Keratinocyte (primary cell): ENCODE results near the gene CD69. TPM values are rescaled to one million over a fixed set of nuclear protein-coding genes. Genes with fewer than 3 reads are reported as not detected.

Experiments used
- DNase-seq: peaks from one replicate; pipeline ENCODE4 v3.0.0-alpha.2; 2011; ENCODE audit warnings: low read depth, missing footprints, low spot score
- FAIRE-seq: peaks from 2 replicates; lab custom pipeline; 2011; peaks lifted over from hg19 to GRCh38; lab: Jason Lieb, UNC
- H2AFZ ChIP-seq: 2 replicates; pipeline ENCODE4 v1.6.0; 2012; ENCODE audit warnings: low read length, control low read depth, inconsistent platforms; ENCODE audit not compliant: control insufficient read depth
- H3K27ac ChIP-seq: 2 replicates; pipeline ENCODE4 v1.5.1; 2011; ENCODE audit warnings: low read length; ENCODE audit not compliant: control insufficient read depth, insufficient read depth
- H3K27me3 ChIP-seq: 3 replicates; pipeline ENCODE4 v1.6.0; 2011; ENCODE audit warnings: low read length; ENCODE audit not compliant: control insufficient read depth, insufficient read depth; ENCODE audit errors: extremely low read depth
- H3K36me3 ChIP-seq, 2 experiments: 2 replicates in 1 of 2; 3 replicates in 1 of 2; pipeline ENCODE4 v1.5.1; 2011; ENCODE audit warnings: low read length in 2 of 2, mild to moderate bottlenecking in 1 of 2; ENCODE audit not compliant: control insufficient read depth in 2 of 2, insufficient read depth in 2 of 2; ENCODE audit errors: extremely low read depth in 1 of 2
- H3K4me1 ChIP-seq: 3 replicates; pipeline ENCODE4 v1.5.1; 2011; ENCODE audit warnings: low read length; ENCODE audit not compliant: control insufficient read depth, insufficient read depth; ENCODE audit errors: extremely low read depth
- H3K4me2 ChIP-seq: 3 replicates; pipeline ENCODE4 v1.6.0; 2011; ENCODE audit warnings: low read depth, low read length; ENCODE audit not compliant: control insufficient read depth, insufficient read depth; ENCODE audit errors: extremely low read depth
- H3K4me3 ChIP-seq, 3 experiments: fragments of 200-600 bp in 1 of 3; sonication (generic) in 1 of 3; 2 replicates in 2 of 3; 3 replicates in 1 of 3; pipeline ENCODE4 v1.5.1; 2011 to 2016; ENCODE audit warnings: low read length in 3 of 3, mild to moderate bottlenecking in 3 of 3, control low read depth in 2 of 3, inconsistent platforms in 1 of 3, low read depth in 1 of 3, mixed read lengths in 1 of 3, mixed run types in 1 of 3, moderate library complexity in 1 of 3; ENCODE audit not compliant: control insufficient read depth in 2 of 3, insufficient read depth in 2 of 3; ENCODE audit errors: extremely low read depth in 1 of 3
- H3K79me2 ChIP-seq: 2 replicates; pipeline ENCODE4 v1.6.0; 2012; ENCODE audit warnings: low read length; ENCODE audit not compliant: control insufficient read depth, insufficient read depth
- H3K9ac ChIP-seq: 3 replicates; pipeline ENCODE4 v1.6.0; 2011; ENCODE audit warnings: low read length; ENCODE audit not compliant: control insufficient read depth, insufficient read depth; ENCODE audit errors: extremely low read depth
- H3K9me1 ChIP-seq: 3 replicates; pipeline ENCODE4 v1.6.0; 2011; ENCODE audit warnings: low read length; ENCODE audit not compliant: control insufficient read depth, insufficient read depth; ENCODE audit errors: extremely low read depth
- H3K9me3 ChIP-seq: 2 replicates; pipeline ENCODE4 v1.5.1; 2012; ENCODE audit warnings: low read depth, low read length; ENCODE audit not compliant: control insufficient read depth
- H4K20me1 ChIP-seq: 3 replicates; pipeline ENCODE4 v1.6.0; 2011; ENCODE audit warnings: low read length; ENCODE audit not compliant: control insufficient read depth, insufficient read depth; ENCODE audit errors: extremely low read depth
- CTCF ChIP-seq, 3 experiments: IDR thresholded peaks in 1 of 3; conservative IDR thresholded peaks in 1 of 3; optimal IDR thresholded peaks in 1 of 3; 2 replicates in 2 of 3; 3 replicates in 1 of 3; pipeline versions ENCODE3 to v1.5.1; 2011; ENCODE audit warnings: low read length in 3 of 3, mild to moderate bottlenecking in 3 of 3, moderate library complexity in 2 of 3, control low read depth in 1 of 3, inconsistent platforms in 1 of 3; ENCODE audit not compliant: insufficient read depth in 2 of 3; ENCODE audit errors: extremely low read depth in 1 of 3
- EZH2 ChIP-seq: IDR thresholded peaks from one replicate; pipeline ENCODE4 v1.6.1; 2012; ENCODE audit warnings: inconsistent platforms, mild to moderate bottlenecking, low read length, moderate library complexity
- dilution Hi-C: fragments of 300-500 bp; cut with MboI; formaldehyde crosslinking; loops from one replicate; pipeline ENCODE4 v1.7.0; 2020; ENCODE audit warnings: low sequenced_read_pairs; ENCODE audit not compliant: extremely low pct_ligation_motif_present
- polyA plus RNA-seq, 5 experiments: library from polyadenylated mRNA; depleted of rRNA in 3 of 5; stranded (reverse) in 3 of 5; stranded (forward) in 1 of 5; unstranded in 1 of 5; fragments of >200 nt; gene quantifications; 1 replicate in 1 of 5; 2 replicates in 3 of 5; 3 replicates in 1 of 5; pipeline versions ENCODE4 v1.2.1 to v1.2.3, GENCODE V29; 2011 to 2012; ENCODE audit warnings: missing spikeins in 2 of 5, low read depth in 1 of 5, low replicate concordance in 1 of 5

CD69 gene
- polyA plus RNA-seq, 1 donor (not counting 4 experiments of a cell fraction or from before 2014, with no cell fraction given) = not detected

DNA sequence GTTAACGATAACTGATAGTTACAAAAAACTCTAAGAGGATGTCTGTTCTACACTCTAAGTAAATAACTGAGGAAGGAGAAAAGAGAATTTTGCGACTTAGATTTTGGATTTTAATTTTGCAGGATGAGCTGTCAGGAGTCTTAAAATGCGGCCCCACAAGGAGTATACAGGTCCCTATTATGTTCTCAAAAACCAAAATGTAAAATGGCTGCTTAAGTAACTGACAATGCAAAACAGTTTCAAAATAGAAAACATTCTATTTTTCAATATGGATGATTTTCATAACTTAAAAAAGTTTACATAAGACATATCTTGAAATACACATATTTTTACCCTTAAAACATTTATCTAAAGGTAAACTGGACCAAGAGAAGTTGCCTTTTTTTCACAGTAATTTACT, 2.6 kb downstream of the CD69 start:
- dilution Hi-C loops = no loop called here
- Histone ChIP-seq H3K4me2 (no peak overlapping the region), H3K36me3 (no peaks in the 10 kb centered on the region), H3K79me2 (no peaks in the 10 kb centered on the region), H3K9ac (no peak overlapping the region), H3K27me3 (no peaks in the 10 kb centered on the region), H2AFZ (no peak overlapping the region), H3K4me1 (no peaks in the 10 kb centered on the region), H3K9me1 (no peaks in the 10 kb centered on the region), H3K27ac (no peak overlapping the region), H3K4me3 (no peak overlapping the region), H3K9me3 (no peaks in the 10 kb centered on the region), H4K20me1 (no peaks in the 10 kb centered on the region)
- TF ChIP-seq EZH2 (no peak), CTCF (optimal IDR thresholded peaks at IDR 0.05 in 1 of 3, IDR thresholded peaks at IDR 0.05 in 1 of 3, conservative IDR thresholded peaks at IDR 0.05 in 1 of 3; ENCODE audit: extremely low read depth in 1 of 3, insufficient read depth in 2 of 3, low read length in 3 of 3) (no peak)
- DNase-seq = no peak
- no peak for FAIRE-seq

DNA sequence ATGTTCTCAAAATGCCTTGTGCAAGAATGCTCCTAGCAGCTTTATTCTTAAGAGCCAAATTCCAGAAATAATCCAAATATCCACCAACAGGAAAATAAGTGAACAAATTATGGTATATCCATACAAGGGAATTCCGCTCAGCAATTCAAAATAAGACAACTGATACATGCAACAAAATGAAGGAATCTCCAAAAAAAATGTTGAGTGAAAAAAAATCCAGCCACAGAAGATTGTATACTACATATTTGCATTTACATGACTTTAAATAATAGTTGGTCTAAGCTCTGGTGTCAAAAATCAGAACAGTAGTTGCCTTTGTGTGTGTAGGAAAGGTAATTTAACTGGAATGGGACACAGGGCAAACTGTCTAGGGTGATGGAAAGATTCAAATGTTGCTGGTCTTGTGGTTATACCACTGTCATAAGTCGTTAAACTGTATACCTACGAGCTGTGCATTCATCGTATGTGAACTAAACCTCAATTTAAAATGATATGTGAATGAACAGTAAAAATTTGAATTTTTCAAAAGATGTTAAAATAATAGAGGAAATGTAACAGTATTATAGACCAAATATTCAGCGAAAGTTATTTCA, 3.2 kb downstream of the CD69 start:
- FAIRE-seq = no peak
- H4K20me1 ChIP-seq = no peaks in the 10 kb centered on the region
- TF ChIP-seq EZH2 (no peak), CTCF (optimal IDR thresholded peaks at IDR 0.05 in 1 of 3, IDR thresholded peaks at IDR 0.05 in 1 of 3, conservative IDR thresholded peaks at IDR 0.05 in 1 of 3; ENCODE audit: extremely low read depth in 1 of 3, insufficient read depth in 2 of 3, low read length in 3 of 3) (no peak)
- no peaks in the 10 kb centered on the region for H3K36me3 ChIP-seq
- no peak overlapping the region for H3K4me3 ChIP-seq
- dilution Hi-C loops = no loop called here
- no peak for DNase-seq
- H3K4me1 ChIP-seq = no peaks in the 10 kb centered on the region
- no peak overlapping the region for H3K27ac ChIP-seq
- no peaks in the 10 kb centered on the region for H3K9me3 ChIP-seq
- H3K79me2 ChIP-seq = no peaks in the 10 kb centered on the region
- H3K9ac ChIP-seq = no peak overlapping the region
- no peak overlapping the region for H2AFZ ChIP-seq
- H3K4me2 ChIP-seq = no peak overlapping the region
- H3K27me3 ChIP-seq = no peaks in the 10 kb centered on the region
- no peaks in the 10 kb centered on the region for H3K9me1 ChIP-seq
